GM19193 (cell line): Measurements from ENCODE around the gene EFCAB6.

Source experiments
- POLR2A ChIP-seq: IDR thresholded peaks from 4 replicates; pipeline ENCODE4 v1.6.1; 2011; ENCODE audit not compliant: insufficient read depth, insufficient read length; ENCODE audit errors: extremely low read depth

EFCAB6 gene

GRCh38 chr22:43812149-43812842 is at the start of gene EFCAB6:
Gene EFCAB6, minus strand, starts transcription at chr22:43812305. Its CDS starts 29,987 bp downstream, at chr22:43782318.
- TF ChIP-seq POLR2A: peak; percentile 88

- no peak for TF ChIP-seq POLR2A
Measured at GRCh38 chr22:43861529-43861928, 49.4 kb upstream of the EFCAB6 start.

- TF ChIP-seq POLR2A: no peak
Measured at GRCh38 chr22:43860831-43861230, 48.7 kb upstream of the EFCAB6 start.

GRCh38 chr22:43860126-43860525 is 48.0 kb upstream of the EFCAB6 start:
- TF ChIP-seq POLR2A: no peak

- TF ChIP-seq POLR2A: no peak
Measured at GRCh38 chr22:43859621-43860020, 47.5 kb upstream of the EFCAB6 start.

GRCh38 chr22:43859176-43859575 is 47.1 kb upstream of the EFCAB6 start:
- no peak for TF ChIP-seq POLR2A

- TF ChIP-seq POLR2A: no peak
Measured at GRCh38 chr22:43858156-43858895, 46.2 kb upstream of the EFCAB6 start.

GRCh38 chr22:43857367-43857766 is 45.3 kb upstream of the EFCAB6 start:
- TF ChIP-seq POLR2A: no peak

- TF ChIP-seq POLR2A: no peak
Measured at GRCh38 chr22:43855431-43855830, 43.3 kb upstream of the EFCAB6 start.

- TF ChIP-seq POLR2A: no peak
Measured at GRCh38 chr22:43854786-43855271, 42.7 kb upstream of the EFCAB6 start.

- no peak for TF ChIP-seq POLR2A
Measured at GRCh38 chr22:43854121-43854785, 42.1 kb upstream of the EFCAB6 start.

GRCh38 chr22:43853328-43853931 is 41.3 kb upstream of the EFCAB6 start:
- no peak for TF ChIP-seq POLR2A

- TF ChIP-seq POLR2A: no peak
Measured at GRCh38 chr22:43852573-43853327, 40.6 kb upstream of the EFCAB6 start.

- TF ChIP-seq POLR2A: no peak
Measured at GRCh38 chr22:43851979-43852307, 39.8 kb upstream of the EFCAB6 start.
